Stimulated activated CD8-positive, alpha-beta memory T cell treated with anti-CD3 and anti-CD28 coated beads, Interleukin-12 subunit alpha, Interleukin-12 subunit beta, amount 100 ng/mL, for 4 hours (primary cell): Measurements from ENCODE around the gene SLC2A9.
"Not testable (repeated sequence)": the region's sequence is repeated elsewhere in the genome, so short reads cannot be mapped to it uniquely, and the experiment has no call there.

Experiments used
- DNase-seq: peaks from one replicate; pipeline ENCODE4 v3.0.0-alpha.2; 2020; ENCODE audit warnings: low read depth

SLC2A9 gene

GRCh38 chr4:9996319-9997110 lies 24.8 kb downstream of the SLC2A9 start:
- DNase-seq, result no peak

- DNase-seq, result no peak
Measured at GRCh38 chr4:9994246-9994847, 26.9 kb downstream of the SLC2A9 start.

GRCh38 chr4:9989918-9990635 lies 31.2 kb downstream of the SLC2A9 start:
- no peak for DNase-seq

GRCh38 chr4:9988933-9989332 lies 32.4 kb downstream of the SLC2A9 start:
- no peak for DNase-seq

- no peak for DNase-seq
Measured at GRCh38 chr4:9988363-9988749, 32.9 kb downstream of the SLC2A9 start.

- DNase-seq, result no peak
Measured at GRCh38 chr4:9987749-9988362, 33.4 kb downstream of the SLC2A9 start.

- no peak for DNase-seq
Measured at GRCh38 chr4:9984621-9985020, 36.7 kb downstream of the SLC2A9 start.

GRCh38 chr4:9983211-9983610 lies 38.1 kb downstream of the SLC2A9 start:
- no peak for DNase-seq

- DNase-seq, result not testable (repeated sequence)
Measured at GRCh38 chr4:9981899-9982298, 39.4 kb downstream of the SLC2A9 start.

- no peak for DNase-seq
Measured at GRCh38 chr4:9980898-9981297, 40.4 kb downstream of the SLC2A9 start.

GRCh38 chr4:9979101-9979701 lies 42.1 kb downstream of the SLC2A9 start:
- no peak for DNase-seq

GRCh38 chr4:9977518-9978031 lies 43.7 kb downstream of the SLC2A9 start:
- no peak for DNase-seq

- no peak for DNase-seq
Measured at GRCh38 chr4:9976781-9977180, 44.5 kb downstream of the SLC2A9 start.

- no peak for DNase-seq
Measured at GRCh38 chr4:9976293-9976692, 45.0 kb downstream of the SLC2A9 start.

GRCh38 chr4:9971711-9972110 lies 49.6 kb downstream of the SLC2A9 start:
- DNase-seq, result no peak

- no peak for DNase-seq
Measured at GRCh38 chr4:9970399-9971011, 50.8 kb downstream of the SLC2A9 start.

GRCh38 chr4:9969526-9970398 lies 51.5 kb downstream of the SLC2A9 start:
- no peak for DNase-seq

- DNase-seq, result no peak
Measured at GRCh38 chr4:9968472-9968871, 52.8 kb downstream of the SLC2A9 start.

- DNase-seq, result no peak
Measured at GRCh38 chr4:9964879-9965278, 56.4 kb downstream of the SLC2A9 start.

GRCh38 chr4:9963328-9963727 lies 58.0 kb downstream of the SLC2A9 start:
- no peak for DNase-seq
